ENCODE results near the gene IFI35.

IFI35 gene

DNA sequence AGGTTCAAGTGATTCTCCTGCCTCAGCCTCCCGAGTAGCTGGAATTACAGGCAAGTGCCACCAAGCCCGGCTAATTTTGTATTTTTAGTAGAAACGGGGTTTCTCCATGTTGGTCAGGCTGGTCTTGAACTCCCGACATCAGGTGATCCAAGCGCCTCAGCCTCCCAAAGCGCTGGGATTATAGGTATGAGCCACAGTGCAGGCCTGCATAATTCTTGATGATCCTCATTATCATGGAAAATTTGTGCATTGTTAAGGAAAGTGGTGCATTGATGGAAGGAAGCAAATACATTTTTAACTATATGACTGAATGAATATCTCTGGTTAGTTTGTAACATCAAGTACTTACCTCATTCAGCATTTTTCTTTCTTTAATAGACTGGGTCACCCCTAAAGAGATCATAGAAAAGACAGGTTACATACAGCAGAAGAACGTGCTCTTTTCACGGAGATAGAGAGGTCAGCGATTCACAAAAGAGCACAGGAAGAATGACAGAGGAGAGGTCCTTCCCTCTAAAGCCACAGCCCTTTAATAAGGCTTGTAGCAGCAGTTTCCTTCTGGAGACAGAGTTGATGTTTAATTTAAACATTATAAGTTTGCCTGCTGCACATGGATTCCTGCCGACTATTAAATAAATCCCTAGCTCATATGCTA lies 56.5 kb downstream of the IFI35 start:
- H3K27ac ChIP-seq (replicated peaks): no peak overlapping the region
- H3K4me3 ChIP-seq (replicated peaks; ENCODE audit: insufficient read depth, low read length): no peak overlapping the region
- H3K27me3 ChIP-seq (ENCODE audit: insufficient read depth, poor library complexity, severe bottlenecking): no peaks in the 10 kb centered on the region
- TF ChIP-seq POLR2AphosphoS5 (IDR thresholded peaks at IDR 0.05; ENCODE audit: low read depth) (no peak), GABPA (IDR thresholded peaks at IDR 0.05; ENCODE audit: low read depth) (no peak), SPI1 (IDR thresholded peaks at IDR 0.05; ENCODE audit: borderline replicate concordance, low read depth) (no peak)
- TF ChIP-seq, protein P1, sequence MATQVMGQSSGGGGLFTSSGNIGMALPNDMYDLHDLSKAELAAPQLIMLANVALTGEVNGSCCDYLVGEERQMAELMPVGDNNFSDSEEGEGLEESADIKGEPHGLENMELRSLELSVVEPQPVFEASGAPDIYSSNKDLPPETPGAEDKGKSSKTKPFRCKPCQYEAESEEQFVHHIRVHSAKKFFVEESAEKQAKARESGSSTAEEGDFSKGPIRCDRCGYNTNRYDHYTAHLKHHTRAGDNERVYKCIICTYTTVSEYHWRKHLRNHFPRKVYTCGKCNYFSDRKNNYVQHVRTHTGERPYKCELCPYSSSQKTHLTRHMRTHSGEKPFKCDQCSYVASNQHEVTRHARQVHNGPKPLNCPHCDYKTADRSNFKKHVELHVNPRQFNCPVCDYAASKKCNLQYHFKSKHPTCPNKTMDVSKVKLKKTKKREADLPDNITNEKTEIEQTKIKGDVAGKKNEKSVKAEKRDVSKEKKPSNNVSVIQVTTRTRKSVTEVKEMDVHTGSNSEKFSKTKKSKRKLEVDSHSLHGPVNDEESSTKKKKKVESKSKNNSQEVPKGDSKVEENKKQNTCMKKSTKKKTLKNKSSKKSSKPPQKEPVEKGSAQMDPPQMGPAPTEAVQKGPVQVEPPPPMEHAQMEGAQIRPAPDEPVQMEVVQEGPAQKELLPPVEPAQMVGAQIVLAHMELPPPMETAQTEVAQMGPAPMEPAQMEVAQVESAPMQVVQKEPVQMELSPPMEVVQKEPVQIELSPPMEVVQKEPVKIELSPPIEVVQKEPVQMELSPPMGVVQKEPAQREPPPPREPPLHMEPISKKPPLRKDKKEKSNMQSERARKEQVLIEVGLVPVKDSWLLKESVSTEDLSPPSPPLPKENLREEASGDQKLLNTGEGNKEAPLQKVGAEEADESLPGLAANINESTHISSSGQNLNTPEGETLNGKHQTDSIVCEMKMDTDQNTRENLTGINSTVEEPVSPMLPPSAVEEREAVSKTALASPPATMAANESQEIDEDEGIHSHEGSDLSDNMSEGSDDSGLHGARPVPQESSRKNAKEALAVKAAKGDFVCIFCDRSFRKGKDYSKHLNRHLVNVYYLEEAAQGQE (IDR thresholded peaks at IDR 0.05; ENCODE audit: insufficient replicate concordance, low read depth): no peak
- TF ChIP-seq, protein P2, sequence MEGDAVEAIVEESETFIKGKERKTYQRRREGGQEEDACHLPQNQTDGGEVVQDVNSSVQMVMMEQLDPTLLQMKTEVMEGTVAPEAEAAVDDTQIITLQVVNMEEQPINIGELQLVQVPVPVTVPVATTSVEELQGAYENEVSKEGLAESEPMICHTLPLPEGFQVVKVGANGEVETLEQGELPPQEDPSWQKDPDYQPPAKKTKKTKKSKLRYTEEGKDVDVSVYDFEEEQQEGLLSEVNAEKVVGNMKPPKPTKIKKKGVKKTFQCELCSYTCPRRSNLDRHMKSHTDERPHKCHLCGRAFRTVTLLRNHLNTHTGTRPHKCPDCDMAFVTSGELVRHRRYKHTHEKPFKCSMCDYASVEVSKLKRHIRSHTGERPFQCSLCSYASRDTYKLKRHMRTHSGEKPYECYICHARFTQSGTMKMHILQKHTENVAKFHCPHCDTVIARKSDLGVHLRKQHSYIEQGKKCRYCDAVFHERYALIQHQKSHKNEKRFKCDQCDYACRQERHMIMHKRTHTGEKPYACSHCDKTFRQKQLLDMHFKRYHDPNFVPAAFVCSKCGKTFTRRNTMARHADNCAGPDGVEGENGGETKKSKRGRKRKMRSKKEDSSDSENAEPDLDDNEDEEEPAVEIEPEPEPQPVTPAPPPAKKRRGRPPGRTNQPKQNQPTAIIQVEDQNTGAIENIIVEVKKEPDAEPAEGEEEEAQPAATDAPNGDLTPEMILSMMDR (IDR thresholded peaks at IDR 0.05; ENCODE audit: insufficient read depth, low read length): no peak
- no peak for DNase-seq (ENCODE audit: low read depth in 1 of 2, low spot score in 1 of 2)
